Smooth muscle cell of the brain vasculature (primary cell): ENCODE data around the gene TAPBPL.
"Not testable (repeated sequence)": the region's sequence is repeated elsewhere in the genome, so short reads cannot be mapped to it uniquely, and the experiment has no call there.

ENCODE experiments used
- DNase-seq: peaks from one replicate; pipeline ENCODE4 v3.0.0-alpha.2; 2012; ENCODE audit warnings: low read depth, low spot score

TAPBPL gene, protein sequence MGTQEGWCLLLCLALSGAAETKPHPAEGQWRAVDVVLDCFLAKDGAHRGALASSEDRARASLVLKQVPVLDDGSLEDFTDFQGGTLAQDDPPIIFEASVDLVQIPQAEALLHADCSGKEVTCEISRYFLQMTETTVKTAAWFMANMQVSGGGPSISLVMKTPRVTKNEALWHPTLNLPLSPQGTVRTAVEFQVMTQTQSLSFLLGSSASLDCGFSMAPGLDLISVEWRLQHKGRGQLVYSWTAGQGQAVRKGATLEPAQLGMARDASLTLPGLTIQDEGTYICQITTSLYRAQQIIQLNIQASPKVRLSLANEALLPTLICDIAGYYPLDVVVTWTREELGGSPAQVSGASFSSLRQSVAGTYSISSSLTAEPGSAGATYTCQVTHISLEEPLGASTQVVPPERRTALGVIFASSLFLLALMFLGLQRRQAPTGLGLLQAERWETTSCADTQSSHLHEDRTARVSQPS

GRCh38 chr12:6451348-6452244 lies at the start of gene TAPBPL:
TAPBPL (plus strand) TSS chr12:6452042; CDS start chr12:6452249, 207 bp downstream.
- DNase-seq = peak; percentile 46

- DNase-seq = no peak
Observed at GRCh38 chr12:6404390-6404789, 47.5 kb upstream of the TAPBPL start.

DNA sequence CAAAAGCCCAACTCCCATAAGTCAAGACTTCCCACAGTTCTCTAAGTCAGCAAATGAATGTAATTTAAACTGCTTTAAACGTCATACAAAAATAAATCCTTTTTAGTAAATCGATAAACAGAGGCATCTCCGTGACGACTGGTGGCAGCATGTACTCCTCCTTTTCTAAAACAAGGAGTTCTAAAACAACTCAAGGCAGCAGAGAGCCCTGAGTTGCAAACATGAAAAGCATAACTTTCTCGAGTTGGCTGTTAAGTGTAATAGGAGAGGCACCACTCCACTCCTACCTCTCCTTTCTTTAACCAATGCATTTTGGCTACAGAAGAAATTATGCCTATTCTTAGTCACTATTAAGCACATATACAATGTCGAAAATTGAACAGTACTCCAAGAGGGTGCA lies 45.9 kb upstream of the TAPBPL start:
- no peak for DNase-seq

DNA sequence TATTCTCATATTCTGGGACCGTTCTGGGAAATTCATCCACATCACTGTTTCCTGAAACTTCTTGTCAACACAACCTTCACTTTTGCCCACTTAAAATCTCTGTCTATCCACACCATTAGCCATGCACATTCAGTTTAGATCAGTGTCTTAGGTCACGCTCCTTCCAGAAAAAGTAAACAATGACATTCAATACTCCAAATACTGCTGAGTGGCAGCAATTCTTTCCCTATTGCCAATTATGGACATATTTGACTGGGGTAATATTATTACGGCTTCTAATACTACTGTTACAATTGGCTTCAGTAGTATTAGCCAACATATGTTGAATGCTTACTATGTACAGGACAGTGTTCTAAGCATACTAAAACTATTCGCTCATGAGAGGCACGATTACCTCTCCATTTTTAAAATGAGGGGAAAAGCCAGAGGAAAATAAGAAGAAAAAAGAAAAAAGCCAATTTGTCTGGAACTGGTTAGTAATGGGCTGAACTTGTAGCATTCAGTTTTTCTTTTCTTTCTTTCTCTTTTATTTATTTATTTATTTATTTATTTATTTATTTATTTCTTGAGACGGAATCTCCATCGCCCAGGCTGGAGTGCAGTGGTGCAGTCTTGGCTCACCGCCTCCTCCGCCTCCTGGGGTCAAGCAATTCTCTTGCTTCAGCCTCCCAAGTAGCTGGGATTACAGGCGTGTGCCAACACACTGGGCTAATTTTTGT lies 44.4 kb upstream of the TAPBPL start:
- no peak for DNase-seq

DNA sequence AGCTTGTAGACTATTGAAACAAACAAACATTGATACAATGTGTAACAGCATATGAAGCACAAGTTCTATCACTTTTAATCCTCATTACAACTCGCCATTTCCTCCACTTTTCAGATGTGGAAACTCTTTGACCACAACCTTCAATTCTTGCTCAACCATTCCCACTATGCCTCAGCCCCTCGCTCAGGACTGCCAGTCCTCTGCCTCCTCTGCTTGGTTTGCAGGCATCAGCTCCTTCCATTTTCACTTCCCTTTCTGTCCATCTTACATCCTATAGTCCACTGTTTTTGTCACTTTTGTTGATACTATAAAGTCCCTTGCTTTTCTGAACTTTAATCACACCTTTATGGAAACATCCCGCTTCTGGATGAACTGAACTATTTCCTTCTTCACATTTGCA lies 35.2 kb upstream of the TAPBPL start:
- no peak for DNase-seq

DNA sequence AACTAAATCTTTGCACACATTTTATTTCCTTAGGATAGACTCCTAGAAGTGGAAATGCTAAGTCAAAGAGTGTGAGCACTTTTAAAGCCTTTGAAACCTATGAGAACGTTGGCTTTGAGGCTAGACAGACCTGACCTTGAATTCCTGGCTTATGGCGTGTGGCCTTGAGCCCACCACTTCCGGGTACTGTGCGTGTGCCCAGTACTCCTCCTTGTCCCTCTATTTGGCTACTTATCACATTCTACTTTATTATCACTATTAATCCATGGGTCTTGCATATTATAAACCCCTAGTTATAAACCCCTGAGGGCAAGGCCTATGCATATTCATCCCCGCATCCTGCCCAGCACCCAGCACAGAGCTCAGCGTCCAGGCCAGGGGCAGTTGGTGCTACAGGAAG lies 33.0 kb upstream of the TAPBPL start:
- DNase-seq = no peak

DNA sequence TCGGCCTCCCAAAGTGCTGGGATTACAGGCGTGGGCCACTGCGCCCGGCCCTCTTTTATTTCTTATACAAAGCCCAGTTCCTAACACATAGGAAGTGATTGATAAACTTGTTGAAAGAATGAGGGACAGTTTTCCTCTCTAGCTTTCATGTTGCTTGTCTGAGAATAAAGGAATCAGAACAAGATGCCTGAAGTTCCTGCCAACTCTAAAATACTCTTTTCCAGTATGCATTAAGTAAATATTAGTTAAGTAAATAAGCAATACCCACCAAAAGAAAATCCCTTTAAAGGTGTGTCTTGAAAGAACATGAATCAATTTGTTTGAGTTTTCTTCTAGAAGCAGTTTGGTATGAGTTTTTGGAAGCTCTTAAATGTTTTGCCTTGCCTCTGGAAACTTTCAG lies 31.5 kb upstream of the TAPBPL start:
- DNase-seq = no peak

- peak; percentile 82 for DNase-seq
Observed at GRCh38 chr12:6423267-6424007, 28.4 kb upstream of the TAPBPL start.

DNA sequence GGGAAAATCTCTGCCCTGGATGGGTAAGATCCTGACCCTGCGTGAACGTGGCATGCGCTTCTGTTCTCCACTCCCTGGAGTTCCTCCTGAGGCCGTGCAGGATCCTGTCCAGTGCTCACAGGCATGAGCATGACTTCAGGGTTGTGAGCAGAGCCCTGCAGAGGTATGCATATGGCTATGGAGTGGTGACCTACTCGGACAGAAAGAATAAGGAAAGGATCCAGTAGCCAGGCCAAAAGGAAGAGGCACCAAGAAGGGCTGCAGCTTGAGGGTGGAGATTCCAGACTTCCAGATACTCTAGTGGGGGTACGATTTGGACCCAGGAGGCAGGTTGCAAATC lies 27.9 kb upstream of the TAPBPL start:
- no peak for DNase-seq

DNA sequence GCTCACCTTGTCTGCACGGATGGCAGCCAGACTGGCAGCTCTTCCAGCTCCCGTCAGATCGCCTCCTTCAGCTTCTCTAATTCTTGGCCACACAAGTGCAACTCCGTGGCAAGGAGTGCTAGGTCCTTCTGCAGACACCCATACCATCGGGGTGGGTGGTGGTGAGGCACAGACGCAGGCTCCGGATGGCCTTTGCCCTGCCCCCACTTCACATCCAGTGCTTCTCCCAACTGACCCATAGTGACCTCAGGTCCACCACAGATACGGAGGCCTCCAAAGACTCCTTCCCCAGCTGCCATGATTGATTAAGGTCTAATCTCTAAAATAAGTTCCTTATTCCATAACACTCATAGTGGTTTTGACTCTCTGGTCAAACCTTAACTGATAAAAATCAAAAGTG lies 27.0 kb upstream of the TAPBPL start:
- DNase-seq = no peak

GRCh38 chr12:6425590-6426531 lies 26.0 kb upstream of the TAPBPL start:
- no peak for DNase-seq

GRCh38 chr12:6426882-6427671 lies 24.8 kb upstream of the TAPBPL start:
- DNase-seq = no peak

- not testable (repeated sequence) for DNase-seq
Observed at GRCh38 chr12:6427796-6428195, 24.0 kb upstream of the TAPBPL start.

DNA sequence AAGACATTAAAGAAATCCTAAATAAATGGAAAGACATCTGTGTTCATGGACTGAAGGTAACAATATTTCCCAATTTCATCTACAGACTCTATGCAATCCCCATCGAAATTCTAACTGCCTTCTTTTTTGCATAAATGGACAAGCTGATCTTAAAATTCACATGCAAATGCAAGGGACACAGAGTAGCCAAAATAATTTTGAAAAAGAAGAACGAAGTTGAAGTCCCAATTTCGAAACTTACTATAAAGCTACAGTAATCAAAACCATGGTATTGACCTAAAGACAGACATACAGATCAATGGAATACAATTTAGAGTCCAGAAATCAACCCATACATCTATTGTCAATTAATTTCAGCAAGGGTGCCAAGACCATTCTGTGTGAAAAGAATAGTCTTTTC lies 23.5 kb upstream of the TAPBPL start:
- DNase-seq = no peak

DNA sequence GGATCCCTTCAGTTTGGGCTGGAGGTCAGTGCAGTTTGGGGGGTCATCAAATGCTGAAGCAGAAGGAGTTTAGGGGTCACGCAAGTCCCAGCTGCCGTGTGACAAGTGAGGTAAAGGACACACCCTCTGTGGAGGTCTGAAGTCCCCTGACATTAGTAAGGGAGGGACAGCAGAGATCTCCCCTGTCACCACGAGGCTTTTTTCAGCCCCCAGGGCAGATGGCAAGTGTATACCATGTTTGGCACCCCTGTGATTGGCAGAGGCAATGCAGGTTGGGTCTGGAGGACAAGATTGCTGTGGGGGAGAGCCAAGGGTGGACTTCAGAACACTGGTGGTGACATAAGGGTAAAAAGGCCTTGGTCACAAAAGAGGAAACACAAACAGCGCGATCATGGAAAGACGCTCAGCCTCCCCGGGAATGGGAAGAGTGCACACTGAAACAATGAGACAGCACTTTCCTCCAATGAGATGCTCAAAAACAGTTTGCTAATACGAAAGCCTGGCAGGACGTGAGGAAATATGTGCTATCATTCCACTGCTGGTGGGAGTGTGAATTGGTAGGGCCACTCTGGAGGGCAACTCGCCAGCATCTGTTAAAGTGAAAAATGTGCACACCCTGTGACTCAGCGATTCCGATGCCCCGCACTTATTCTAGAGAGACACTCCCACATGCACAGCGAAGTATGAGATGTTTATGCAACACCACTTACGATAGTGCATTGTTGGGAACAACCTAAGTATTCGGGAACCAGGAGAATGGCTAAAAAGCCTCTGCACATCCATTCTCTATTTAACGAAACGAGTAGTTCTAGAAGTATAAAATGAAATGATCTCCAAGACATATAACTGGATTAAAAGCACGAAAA lies 21.5 kb upstream of the TAPBPL start:
- DNase-seq = peak; percentile 33

DNA sequence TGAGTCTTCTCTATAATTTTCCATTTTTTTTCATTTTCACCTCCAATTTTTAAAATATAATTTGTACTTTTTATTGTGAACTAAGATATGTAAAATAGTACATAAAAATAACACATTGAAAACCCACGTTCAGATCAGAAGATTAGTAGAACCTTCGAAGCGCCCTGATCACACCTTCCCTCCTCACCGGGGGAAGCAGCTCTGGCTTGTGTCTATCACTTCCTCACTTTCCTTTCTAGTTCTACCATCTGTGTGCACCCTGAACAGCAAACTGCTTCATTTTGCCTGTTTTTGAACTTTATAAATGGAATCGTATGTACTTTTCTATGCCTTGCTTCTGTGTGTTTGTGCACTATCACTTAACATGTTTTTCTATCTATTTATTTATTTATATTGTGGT lies 18.9 kb upstream of the TAPBPL start:
- no peak for DNase-seq

GRCh38 chr12:6434205-6435140 lies 17.4 kb upstream of the TAPBPL start:
- no peak for DNase-seq
